ENCODE results near the gene INPP5D.

Gene INPP5D

GRCh38 chr2:233225230-233226068, 165.3 kb downstream of the INPP5D start:
- Mint-ChIP-seq H3K4me1 (peaks cover 23% of the 10 kb centered on the region), H3K36me3 (no peaks in the 10 kb centered on the region), H3K27me3 (no peaks in the 10 kb centered on the region), H3K9me3 (no peaks in the 10 kb centered on the region), H3K4me3 (no peak overlapping the region), H3K27ac (peak overlapping the region; percentile 26)
- no peak for DNase-seq (ENCODE audit: low spot score in 2 of 2)
- ATAC-seq (ENCODE audit: low read depth), result no peak

GRCh38 chr2:233226511-233227031, 166.4 kb downstream of the INPP5D start:
- ATAC-seq (ENCODE audit: low read depth) (no peak), DNase-seq (ENCODE audit: low spot score in 2 of 2) (no peak)
- H3K27ac Mint-ChIP-seq, result peak overlapping the region; percentile 42
- H3K4me1 Mint-ChIP-seq, result peaks cover 23% of the 10 kb centered on the region
- no peaks in the 10 kb centered on the region for H3K27me3 Mint-ChIP-seq
- no peak overlapping the region for H3K4me3 Mint-ChIP-seq
- no peaks in the 10 kb centered on the region for H3K36me3 Mint-ChIP-seq
- H3K9me3 Mint-ChIP-seq, result no peaks in the 10 kb centered on the region

- Mint-ChIP-seq H3K4me3 (no peak overlapping the region), H3K27ac (no peak overlapping the region), H3K27me3 (no peaks in the 10 kb centered on the region), H3K36me3 (no peaks in the 10 kb centered on the region), H3K4me1 (peaks cover 23% of the 10 kb centered on the region), H3K9me3 (no peaks in the 10 kb centered on the region)
- no peak for ATAC-seq (ENCODE audit: low read depth)
- DNase-seq (ENCODE audit: low spot score in 2 of 2), result no peak
Observed at GRCh38 chr2:233227346-233227978, 167.3 kb downstream of the INPP5D start.

DNA sequence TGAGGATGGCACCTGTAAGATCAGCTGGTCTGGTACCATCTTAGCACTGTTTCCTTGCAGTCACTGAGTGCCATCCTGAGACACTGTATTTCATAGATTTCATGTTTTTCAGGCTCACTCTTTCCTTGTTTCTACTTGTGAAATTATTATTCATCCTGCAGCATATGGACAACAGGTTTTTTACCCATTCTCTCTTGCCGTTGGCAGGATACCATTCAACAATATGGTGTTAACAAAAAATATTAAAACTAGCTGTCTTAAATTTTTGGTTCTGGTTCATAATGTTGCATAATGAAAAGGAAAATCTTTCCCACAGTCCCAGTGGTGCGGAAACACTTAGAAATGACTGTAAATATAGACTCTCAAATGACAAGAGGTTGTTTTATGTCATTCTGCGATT, 168.2 kb downstream of the INPP5D start:
- Mint-ChIP-seq H3K27me3 (no peaks in the 10 kb centered on the region), H3K27ac (no peak overlapping the region), H3K9me3 (no peaks in the 10 kb centered on the region), H3K4me1 (peaks cover 17% of the 10 kb centered on the region), H3K4me3 (no peak overlapping the region), H3K36me3 (no peaks in the 10 kb centered on the region)
- DNase-seq (ENCODE audit: low spot score in 2 of 2), result no peak
- ATAC-seq (ENCODE audit: low read depth), result no peak

DNA sequence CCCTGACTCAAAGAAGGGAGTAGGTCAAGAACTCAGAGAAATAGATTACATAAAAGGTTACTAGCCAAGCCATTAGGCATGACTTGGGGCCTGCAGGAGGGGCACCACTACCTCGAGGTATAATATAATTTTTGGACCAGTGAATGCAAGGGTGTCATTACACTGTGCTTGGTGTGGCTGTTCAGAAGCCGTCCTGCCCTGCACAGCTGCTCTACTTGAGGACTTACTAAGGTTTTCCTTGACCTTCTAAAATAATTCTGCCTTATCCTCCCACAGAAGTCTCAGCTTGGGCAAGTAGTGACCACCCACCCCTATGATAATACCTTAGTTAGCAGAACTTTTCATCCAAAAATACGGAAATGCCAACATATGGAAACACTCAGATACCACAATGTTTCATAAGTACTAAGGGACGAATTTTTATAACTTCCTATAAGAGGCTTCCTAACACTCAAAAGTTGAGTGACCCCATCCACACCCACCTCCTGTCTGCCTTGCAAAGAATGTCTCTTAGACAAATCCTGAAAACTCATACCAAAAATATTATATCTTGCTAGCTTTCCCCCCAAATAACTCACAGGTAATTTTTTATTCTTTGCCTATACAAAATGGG, 173.6 kb downstream of the INPP5D start:
- DNase-seq (ENCODE audit: low spot score in 2 of 2) (no peak), ATAC-seq (ENCODE audit: low read depth) (no peak)
- H3K9me3 Mint-ChIP-seq, result peaks cover 2% of the 10 kb centered on the region
- H3K4me1 Mint-ChIP-seq, result peaks cover 3% of the 10 kb centered on the region
- no peaks in the 10 kb centered on the region for H3K36me3 Mint-ChIP-seq
- no peak overlapping the region for H3K27ac Mint-ChIP-seq
- no peak overlapping the region for H3K4me3 Mint-ChIP-seq
- H3K27me3 Mint-ChIP-seq, result no peaks in the 10 kb centered on the region

GRCh38 chr2:233234264-233234663, 174.1 kb downstream of the INPP5D start:
- Mint-ChIP-seq H3K27me3 (no peaks in the 10 kb centered on the region), H3K9me3 (peaks cover 2% of the 10 kb centered on the region), H3K27ac (no peak overlapping the region), H3K4me3 (no peak overlapping the region), H3K36me3 (no peaks in the 10 kb centered on the region), H3K4me1 (peaks cover 7% of the 10 kb centered on the region)
- DNase-seq (ENCODE audit: low spot score in 2 of 2), result no peak
- no peak for ATAC-seq (ENCODE audit: low read depth)

DNA sequence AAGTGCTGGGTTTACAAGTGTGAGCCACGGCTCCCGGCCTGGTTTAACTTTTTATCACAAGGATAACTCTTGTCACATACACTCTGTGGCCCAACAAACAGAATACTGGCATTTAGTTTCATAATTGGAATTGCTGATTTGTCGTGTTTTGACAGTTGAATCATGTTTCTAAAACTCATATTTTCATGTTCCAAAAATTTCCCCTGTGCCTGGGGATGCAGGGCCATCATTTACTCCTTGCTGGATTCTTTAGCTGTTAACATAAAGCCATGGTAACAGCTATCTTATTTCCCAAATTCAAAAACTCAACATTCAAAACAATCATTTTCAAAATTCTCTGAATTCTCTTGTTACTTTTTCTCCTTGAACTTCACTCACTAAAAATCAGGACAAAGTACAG, 174.9 kb downstream of the INPP5D start:
- H3K27ac Mint-ChIP-seq, result no peak overlapping the region
- H3K4me1 Mint-ChIP-seq, result peaks cover 11% of the 10 kb centered on the region

GRCh38 chr2:233235977-233236376, 175.8 kb downstream of the INPP5D start:
- peaks cover 17% of the 10 kb centered on the region for H3K4me1 Mint-ChIP-seq
- peaks cover 2% of the 10 kb centered on the region for H3K9me3 Mint-ChIP-seq
- no peaks in the 10 kb centered on the region for H3K36me3 Mint-ChIP-seq

More for the DNA sequence above, 174.9 kb downstream of the INPP5D start:
- DNase-seq (ENCODE audit: low spot score in 2 of 2) (no peak), ATAC-seq (ENCODE audit: low read depth) (no peak)
- Mint-ChIP-seq H3K27me3 (no peaks in the 10 kb centered on the region), H3K9me3 (peaks cover 2% of the 10 kb centered on the region), H3K36me3 (no peaks in the 10 kb centered on the region), H3K4me3 (no peak overlapping the region)

DNA sequence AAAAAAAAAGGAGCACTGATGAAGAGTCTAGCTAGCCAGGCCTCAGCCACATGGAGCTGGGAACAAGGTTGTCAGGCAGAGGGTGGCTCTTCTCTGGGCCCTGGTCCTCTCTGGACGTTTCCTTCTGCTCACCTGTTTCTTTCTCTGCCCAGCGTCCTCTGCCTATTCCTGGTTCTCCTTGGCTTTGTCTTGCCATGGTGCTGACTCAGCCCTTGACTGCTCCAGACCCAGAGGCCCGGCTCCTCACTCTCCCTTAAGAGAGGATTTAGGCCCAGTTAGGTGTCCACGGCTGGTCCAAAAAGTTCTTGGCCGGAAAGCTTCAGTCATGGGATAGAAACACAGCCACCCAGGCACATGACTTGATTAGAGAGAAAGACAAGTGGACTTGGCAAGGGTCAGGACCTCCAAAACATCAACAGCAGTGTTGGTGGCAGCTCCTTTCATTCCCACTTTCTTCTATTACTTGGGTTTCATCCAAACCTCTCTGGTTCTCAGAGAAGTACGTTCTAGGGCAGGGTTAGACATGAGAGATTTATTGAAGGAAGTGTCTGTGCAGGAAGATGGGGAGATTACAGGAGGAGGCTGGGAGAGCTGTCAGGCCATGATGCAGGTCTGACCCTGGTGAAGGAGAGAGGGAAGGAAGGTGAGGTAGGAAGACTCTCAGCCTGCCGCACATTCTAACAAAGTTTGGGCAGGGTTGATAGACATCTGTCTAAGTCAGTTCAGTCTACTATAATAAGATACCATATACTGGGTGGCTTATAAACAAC, 176.9 kb downstream of the INPP5D start:
- Mint-ChIP-seq H3K27me3 (no peaks in the 10 kb centered on the region), H3K4me3 (no peak overlapping the region), H3K27ac (no peak overlapping the region), H3K36me3 (no peaks in the 10 kb centered on the region), H3K9me3 (peaks cover 2% of the 10 kb centered on the region), H3K4me1 (peaks cover 24% of the 10 kb centered on the region)
- no peak for ATAC-seq (ENCODE audit: low read depth)
- no peak for DNase-seq (ENCODE audit: low spot score in 2 of 2)

More at GRCh38 chr2:233235977-233236376, 175.8 kb downstream of the INPP5D start:
- Mint-ChIP-seq H3K27me3 (no peaks in the 10 kb centered on the region), H3K27ac (no peak overlapping the region), H3K4me3 (no peak overlapping the region)
- DNase-seq (ENCODE audit: low spot score in 2 of 2), result no peak
- no peak for ATAC-seq (ENCODE audit: low read depth)

- Mint-ChIP-seq H3K27ac (peak overlapping the region; percentile 40), H3K36me3 (no peaks in the 10 kb centered on the region), H3K9me3 (peaks cover 2% of the 10 kb centered on the region), H3K4me3 (peak overlapping the region; percentile 61), H3K4me1 (peaks cover 26% of the 10 kb centered on the region), H3K27me3 (no peaks in the 10 kb centered on the region)
- DNase-seq (ENCODE audit: low spot score in 2 of 2) (peak in 1 of 2 donors; percentile 28), ATAC-seq (ENCODE audit: low read depth) (peak; percentile 85)
Observed at GRCh38 chr2:233240897-233241296, 180.8 kb downstream of the INPP5D start.

- peaks cover 2% of the 10 kb centered on the region for H3K9me3 Mint-ChIP-seq
- H3K27me3 Mint-ChIP-seq, result no peaks in the 10 kb centered on the region
- ATAC-seq (ENCODE audit: low read depth) (no peak), DNase-seq (ENCODE audit: low spot score in 2 of 2) (no peak)
- peaks cover 26% of the 10 kb centered on the region for H3K4me1 Mint-ChIP-seq
- no peak overlapping the region for H3K27ac Mint-ChIP-seq
- H3K4me3 Mint-ChIP-seq, result no peak overlapping the region
- H3K36me3 Mint-ChIP-seq, result no peaks in the 10 kb centered on the region
Observed at GRCh38 chr2:233241803-233242202, 181.7 kb downstream of the INPP5D start.

- H3K4me1 Mint-ChIP-seq, result peaks cover 26% of the 10 kb centered on the region
- no peak overlapping the region for H3K4me3 Mint-ChIP-seq
- H3K27me3 Mint-ChIP-seq, result no peaks in the 10 kb centered on the region
- no peaks in the 10 kb centered on the region for H3K36me3 Mint-ChIP-seq
- peak; percentile 76 for ATAC-seq (ENCODE audit: low read depth)
- no peaks in the 10 kb centered on the region for H3K9me3 Mint-ChIP-seq
- no peak for DNase-seq (ENCODE audit: low spot score in 2 of 2)
- no peak overlapping the region for H3K27ac Mint-ChIP-seq
Observed at GRCh38 chr2:233242231-233242927, 182.2 kb downstream of the INPP5D start.

- no peaks in the 10 kb centered on the region for H3K27me3 Mint-ChIP-seq
- no peak overlapping the region for H3K4me3 Mint-ChIP-seq
- peaks cover 26% of the 10 kb centered on the region for H3K4me1 Mint-ChIP-seq
- H3K9me3 Mint-ChIP-seq, result no peaks in the 10 kb centered on the region
- no peak overlapping the region for H3K27ac Mint-ChIP-seq
- no peaks in the 10 kb centered on the region for H3K36me3 Mint-ChIP-seq
- ATAC-seq (ENCODE audit: low read depth) (no peak), DNase-seq (ENCODE audit: low spot score in 2 of 2) (no peak)
Observed at GRCh38 chr2:233243348-233243747, 183.2 kb downstream of the INPP5D start.

Measured in memory B cell (primary cell).